Esophagus muscularis mucosa (tissue), 3 donors: ENCODE measurements around the gene KRTAP1-4.

Experiments
- POLR2A ChIP-seq: fragments of 450-650 bp; IDR thresholded peaks from one replicate; pipeline ENCODE4 v1.6.1; 2017; ENCODE audit warnings: antibody characterized with exemption, moderate library complexity, mild to moderate bottlenecking, low read depth
- POLR2AphosphoS5 ChIP-seq, 2 donors: sonication (generic); formaldehyde crosslinking; IDR thresholded peaks; one replicate each; pipeline ENCODE4 v1.6.1; 2017; ENCODE audit warnings: antibody characterized with exemption in 2 of 2
- TF ChIP-seq, protein P1 (sequence below), 3 experiments: fragments of 200-600 bp in 2 of 3; fragments of 450-650 bp in 1 of 3; sonication (generic) in 2 of 3; IDR thresholded peaks; one replicate each; pipeline ENCODE4 v1.5.1; 2017 to 2019; ENCODE audit warnings: antibody characterized with exemption in 3 of 3, mild to moderate bottlenecking in 2 of 3, moderate library complexity in 1 of 3

- TF ChIP-seq, protein P1, sequence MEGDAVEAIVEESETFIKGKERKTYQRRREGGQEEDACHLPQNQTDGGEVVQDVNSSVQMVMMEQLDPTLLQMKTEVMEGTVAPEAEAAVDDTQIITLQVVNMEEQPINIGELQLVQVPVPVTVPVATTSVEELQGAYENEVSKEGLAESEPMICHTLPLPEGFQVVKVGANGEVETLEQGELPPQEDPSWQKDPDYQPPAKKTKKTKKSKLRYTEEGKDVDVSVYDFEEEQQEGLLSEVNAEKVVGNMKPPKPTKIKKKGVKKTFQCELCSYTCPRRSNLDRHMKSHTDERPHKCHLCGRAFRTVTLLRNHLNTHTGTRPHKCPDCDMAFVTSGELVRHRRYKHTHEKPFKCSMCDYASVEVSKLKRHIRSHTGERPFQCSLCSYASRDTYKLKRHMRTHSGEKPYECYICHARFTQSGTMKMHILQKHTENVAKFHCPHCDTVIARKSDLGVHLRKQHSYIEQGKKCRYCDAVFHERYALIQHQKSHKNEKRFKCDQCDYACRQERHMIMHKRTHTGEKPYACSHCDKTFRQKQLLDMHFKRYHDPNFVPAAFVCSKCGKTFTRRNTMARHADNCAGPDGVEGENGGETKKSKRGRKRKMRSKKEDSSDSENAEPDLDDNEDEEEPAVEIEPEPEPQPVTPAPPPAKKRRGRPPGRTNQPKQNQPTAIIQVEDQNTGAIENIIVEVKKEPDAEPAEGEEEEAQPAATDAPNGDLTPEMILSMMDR (IDR thresholded peaks at IDR 0.05) = no peak
- TF ChIP-seq POLR2A (no peak), POLR2AphosphoS5 (IDR thresholded peaks at IDR 0.05) (no peak)
Observed at GRCh38 chr17:41073676-41074075, 43.7 kb upstream of the KRTAP1-4 start.
